Astrocyte (in vitro differentiated cells and primary cell): Measurements from ENCODE around the gene PPP1R12A.

Experiments
- EZH2 ChIP-seq: IDR thresholded peaks from 2 replicates; pipeline ENCODE4 v1.6.1; 2012; ENCODE audit warnings: mild to moderate bottlenecking, low read length, inconsistent platforms; ENCODE audit not compliant: insufficient read depth
- TF ChIP-seq, protein P1 (sequence below): IDR thresholded peaks from 2 replicates; pipeline ENCODE4 v1.5.1; 2011; ENCODE audit warnings: low read depth, mild to moderate bottlenecking, inconsistent platforms, low read length, moderate library complexity; ENCODE audit not compliant: insufficient read depth

- TF ChIP-seq, protein P1, sequence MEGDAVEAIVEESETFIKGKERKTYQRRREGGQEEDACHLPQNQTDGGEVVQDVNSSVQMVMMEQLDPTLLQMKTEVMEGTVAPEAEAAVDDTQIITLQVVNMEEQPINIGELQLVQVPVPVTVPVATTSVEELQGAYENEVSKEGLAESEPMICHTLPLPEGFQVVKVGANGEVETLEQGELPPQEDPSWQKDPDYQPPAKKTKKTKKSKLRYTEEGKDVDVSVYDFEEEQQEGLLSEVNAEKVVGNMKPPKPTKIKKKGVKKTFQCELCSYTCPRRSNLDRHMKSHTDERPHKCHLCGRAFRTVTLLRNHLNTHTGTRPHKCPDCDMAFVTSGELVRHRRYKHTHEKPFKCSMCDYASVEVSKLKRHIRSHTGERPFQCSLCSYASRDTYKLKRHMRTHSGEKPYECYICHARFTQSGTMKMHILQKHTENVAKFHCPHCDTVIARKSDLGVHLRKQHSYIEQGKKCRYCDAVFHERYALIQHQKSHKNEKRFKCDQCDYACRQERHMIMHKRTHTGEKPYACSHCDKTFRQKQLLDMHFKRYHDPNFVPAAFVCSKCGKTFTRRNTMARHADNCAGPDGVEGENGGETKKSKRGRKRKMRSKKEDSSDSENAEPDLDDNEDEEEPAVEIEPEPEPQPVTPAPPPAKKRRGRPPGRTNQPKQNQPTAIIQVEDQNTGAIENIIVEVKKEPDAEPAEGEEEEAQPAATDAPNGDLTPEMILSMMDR: no peak
- TF ChIP-seq EZH2: no peak
Measured at GRCh38 chr12:79877246-79877645, 57.7 kb downstream of the PPP1R12A start.
